Endothelial cell of umbilical vein (primary cell): ENCODE results near the gene BTLA. TPM values are rescaled to one million over a fixed set of nuclear protein-coding genes. Genes with fewer than 3 reads are reported as not detected.

Source experiments
- BruUV-seq: library from RNA; stranded (reverse); fragments of 400-500 nt; replicated peaks from 2 replicates; lab custom pipeline; 2021; lab: Mats Ljungman, UMichigan
- CTCF ChIA-PET: fragments of 300-600, 350-600 bp; sonication (Branson Sonifier 250); formaldehyde crosslinking; loops from one replicate; lab custom pipeline; 2021; ENCODE audit warnings: antibody characterized with exemption, inconsistent platforms; lab: Charles Lee
- POLR2A ChIA-PET: fragments of 300-600, 350-600 bp; sonication (Branson Sonifier 250); formaldehyde crosslinking; loops from one replicate; lab custom pipeline; 2021; ENCODE audit warnings: antibody characterized with exemption, inconsistent platforms; lab: Charles Lee
- DNase-seq: peaks from one replicate; pipeline ENCODE4 v3.0.0-alpha.2; 2011; ENCODE audit warnings: low read depth, low spot score
- FAIRE-seq: peaks from 2 replicates; lab custom pipeline; 2011; peaks lifted over from hg19 to GRCh38; lab: Jason Lieb, UNC
- H2AFZ ChIP-seq: 2 replicates; pipeline ENCODE4 v1.6.0; 2012; ENCODE audit warnings: low read depth, low read length, control low read depth, inconsistent platforms
- H3K27ac ChIP-seq: 2 replicates; pipeline ENCODE4 v1.5.1; 2011; ENCODE audit warnings: low read depth, mild to moderate bottlenecking, control low read depth, low read length, moderate library complexity; ENCODE audit not compliant: insufficient read depth
- H3K27me3 ChIP-seq, 2 experiments: 2 replicates each; pipeline versions ENCODE4 v1.6.0 to v1.6.1; 2011; ENCODE audit warnings: low read length in 2 of 2, mixed read lengths in 1 of 2; ENCODE audit not compliant: control insufficient read depth in 2 of 2, insufficient read depth in 2 of 2
- H3K36me3 ChIP-seq, 2 experiments: 2 replicates in 1 of 2; 3 replicates in 1 of 2; pipeline ENCODE4 v1.5.1; 2011; ENCODE audit warnings: low read length in 2 of 2, mild to moderate bottlenecking in 1 of 2, moderate library complexity in 1 of 2; ENCODE audit not compliant: control insufficient read depth in 2 of 2, insufficient read depth in 2 of 2; ENCODE audit errors: extremely low read depth in 1 of 2
- H3K4me1 ChIP-seq: 3 replicates; pipeline ENCODE4 v1.5.1; 2011; ENCODE audit warnings: mild to moderate bottlenecking, low read length; ENCODE audit not compliant: control insufficient read depth, insufficient read depth; ENCODE audit errors: extremely low read depth
- H3K4me2 ChIP-seq: 2 replicates; pipeline ENCODE4 v1.6.1; 2011; ENCODE audit warnings: low read length, control low read depth, mixed read lengths; ENCODE audit not compliant: insufficient read depth
- H3K4me3 ChIP-seq, 3 experiments: fragments of 200-600 bp in 1 of 3; sonication (generic), shearing (Covaris generic) in 1 of 3; replicated peaks in 1 of 3; 2 replicates each; pipeline ENCODE4 v1.5.1; 2011 to 2016; ENCODE audit warnings: control low read depth in 3 of 3, low read length in 3 of 3, mild to moderate bottlenecking in 2 of 3, inconsistent platforms in 1 of 3, low read depth in 1 of 3, moderate library complexity in 1 of 3; ENCODE audit not compliant: insufficient read depth in 1 of 3
- H3K79me2 ChIP-seq: 2 replicates; pipeline ENCODE4 v1.6.0; 2012; ENCODE audit warnings: low read length, inconsistent platforms; ENCODE audit not compliant: control insufficient read depth, insufficient read depth
- H3K9ac ChIP-seq: replicated peaks from 2 replicates; pipeline ENCODE3; 2011; ENCODE audit warnings: low read length, control low read depth; ENCODE audit not compliant: insufficient read depth; ENCODE audit errors: extremely low read depth
- H3K9me1 ChIP-seq: replicated peaks from 3 replicates; pipeline ENCODE4 v1.6.0; 2011; ENCODE audit warnings: mild to moderate bottlenecking, low read length; ENCODE audit not compliant: control insufficient read depth, insufficient read depth; ENCODE audit errors: extremely low read depth
- H3K9me3 ChIP-seq: replicated peaks from 2 replicates; pipeline ENCODE4 v1.5.1; 2012; ENCODE audit warnings: low read length, inconsistent platforms; ENCODE audit not compliant: control insufficient read depth, insufficient read depth
- H4K20me1 ChIP-seq: replicated peaks from 2 replicates; pipeline ENCODE3; 2011; ENCODE audit warnings: mild to moderate bottlenecking, low read length; ENCODE audit not compliant: control insufficient read depth, insufficient read depth; ENCODE audit errors: extremely low read depth
- CTCF ChIP-seq, 2 donors: IDR thresholded peaks; 1 replicate in 1 of 2; 2 replicates in 1 of 2; pipeline ENCODE4 v1.5.1; 2011; ENCODE audit warnings: low read length in 2 of 2, mild to moderate bottlenecking in 2 of 2, moderate library complexity in 2 of 2, control low read depth in 1 of 2, inconsistent platforms in 1 of 2, low read depth in 1 of 2; ENCODE audit not compliant: insufficient read depth in 1 of 2; ENCODE audit errors: extremely low read depth in 1 of 2
- EZH2 ChIP-seq: IDR thresholded peaks from 2 replicates; pipeline ENCODE4 v1.6.1; 2012; ENCODE audit warnings: borderline replicate concordance, low read depth, mild to moderate bottlenecking, moderate library complexity, low read length, inconsistent platforms; ENCODE audit not compliant: severe bottlenecking
- FOS ChIP-seq: IDR thresholded peaks from 2 replicates; pipeline ENCODE4 v1.6.1; 2011; ENCODE audit warnings: mild to moderate bottlenecking, low read length, moderate library complexity, borderline replicate concordance; ENCODE audit not compliant: insufficient read depth
- GATA2 ChIP-seq: IDR thresholded peaks from 2 replicates; pipeline ENCODE4 v1.7.0; 2011; ENCODE audit warnings: low read depth, mild to moderate bottlenecking, moderate library complexity, mixed read lengths, low read length; ENCODE audit not compliant: insufficient read length, insufficient read depth
- JUN ChIP-seq: IDR thresholded peaks from 2 replicates; pipeline ENCODE4 v1.6.1; 2011; ENCODE audit warnings: borderline replicate concordance, low read depth; ENCODE audit not compliant: insufficient read length, insufficient read depth
- MAX ChIP-seq: IDR thresholded peaks from 2 replicates; pipeline ENCODE4 v1.6.1; 2011; ENCODE audit not compliant: insufficient read depth, insufficient read length
- MYC ChIP-seq: IDR thresholded peaks from one replicate; pipeline ENCODE4 v1.6.1; 2011; ENCODE audit warnings: mild to moderate bottlenecking, low read depth, low read length
- POLR2A ChIP-seq: IDR thresholded peaks from 2 replicates; pipeline ENCODE4 v1.6.1; 2012; ENCODE audit warnings: low read depth, mild to moderate bottlenecking, control low read depth, low read length
- POLR2AphosphoS5 ChIP-seq: IDR thresholded peaks from 2 replicates; pipeline ENCODE4 v1.6.1; 2012; ENCODE audit warnings: low read depth, mild to moderate bottlenecking, control low read depth, low read length, moderate library complexity; ENCODE audit not compliant: insufficient read depth
- dilution Hi-C: fragments of 300-500 bp; cut with MboI; formaldehyde crosslinking; loops from one replicate; pipeline ENCODE4 v1.15.0; 2019; ENCODE audit warnings: low sequenced_read_pairs; ENCODE audit not compliant: extremely low pct_ligation_motif_present
- intact Hi-C: fragments of 100-400 bp; cut with micrococcal nuclease; formaldehyde crosslinking; loops from one replicate; pipeline ENCODE4 v1.10.0; 2022
- polyA plus RNA-seq, 4 experiments: library from polyadenylated mRNA; depleted of rRNA in 3 of 4; stranded (reverse) in 3 of 4; unstranded in 1 of 4; fragments of >200 nt; gene quantifications; 2 replicates each; pipeline versions ENCODE4 v1.2.1 to v1.2.3, GENCODE V29; 2011 to 2012; ENCODE audit warnings: missing spikeins in 1 of 4
- total RNA-seq: library from RNA; stranded (reverse); gene quantifications from 2 replicates; pipeline ENCODE4 v1.2.3, GENCODE V29; 2021

The BTLA gene
- total and polyA plus RNA-seq, 2 donors (not counting 3 experiments of a cell fraction or from before 2014, with no cell fraction given) = not detected

DNA sequence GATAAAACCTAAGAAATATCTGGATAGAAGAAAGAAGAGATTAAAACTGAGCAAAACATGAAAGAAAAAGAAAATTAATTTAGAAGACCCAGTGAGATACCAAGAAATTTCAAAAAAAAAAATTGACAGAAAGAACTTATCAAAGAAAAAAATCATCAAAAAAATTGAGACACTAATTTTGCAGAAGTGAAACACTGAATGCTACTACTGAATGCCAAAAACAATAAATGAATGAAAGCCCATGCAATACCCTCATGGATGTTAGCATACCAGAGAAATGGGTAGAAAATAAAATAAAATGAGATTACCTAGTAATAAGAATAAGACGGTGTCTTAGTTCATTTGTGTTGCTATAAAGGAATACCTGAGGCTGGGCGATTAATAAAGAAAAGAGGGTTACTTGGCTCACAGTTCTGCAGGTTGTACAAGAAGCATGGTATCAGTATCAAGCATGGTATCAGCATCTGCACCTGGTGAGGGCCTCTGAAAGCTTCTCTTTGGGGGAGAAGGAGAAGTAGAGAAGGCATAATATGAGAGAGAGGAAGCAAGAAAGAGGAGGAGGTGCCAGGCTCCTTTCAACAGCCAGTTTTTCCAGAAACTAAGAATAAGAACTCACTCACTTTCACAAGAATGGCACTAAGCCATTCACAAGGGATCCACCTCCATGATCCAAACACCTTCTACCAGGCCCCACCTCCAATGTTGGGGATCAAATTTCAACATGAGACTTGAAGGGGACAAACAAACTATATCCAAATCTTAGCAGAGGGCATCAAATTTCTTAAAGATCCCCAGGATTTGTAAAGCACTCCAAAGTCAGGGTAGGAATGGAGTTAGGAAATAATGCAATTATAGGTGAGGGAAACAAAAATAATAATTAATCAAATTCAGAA, 73.2 kb downstream of the BTLA start:
- Histone ChIP-seq H3K4me2 (no peak overlapping the region), H3K4me3 (no peak overlapping the region), H3K9me3 (no peaks in the 10 kb centered on the region), H3K9ac (no peak overlapping the region), H4K20me1 (no peaks in the 10 kb centered on the region), H3K4me1 (no peaks in the 10 kb centered on the region), H2AFZ (no peak overlapping the region), H3K27ac (no peak overlapping the region), H3K36me3 (no peaks in the 10 kb centered on the region), H3K79me2 (no peaks in the 10 kb centered on the region), H3K27me3 (no peaks in the 10 kb centered on the region), H3K9me1 (no peaks in the 10 kb centered on the region)
- no peak for FAIRE-seq
- intact Hi-C loops = no loop called here
- POLR2A ChIA-PET = no interaction called here
- CTCF ChIA-PET = interaction anchor here (2.2 kb wide), 1 partner anchor 11 kb away, joined by 14 read pairs; no protein-coding TSS in a partner anchor
- no TSS peak for BruUV-seq
- TF ChIP-seq GATA2 = no peak
- no peak for TF ChIP-seq FOS
- no peak for TF ChIP-seq MYC
- TF ChIP-seq MAX = no peak
- TF ChIP-seq JUN = no peak
- no peak for TF ChIP-seq POLR2A
- TF ChIP-seq EZH2 = no peak
- no peak for TF ChIP-seq POLR2AphosphoS5
- no peak for TF ChIP-seq CTCF (IDR thresholded peaks at IDR 0.05; ENCODE audit: extremely low read depth in 1 of 2, insufficient read depth in 1 of 2, low read depth in 1 of 2, low read length in 2 of 2)
- dilution Hi-C loops = no loop called here
- no peak for DNase-seq
